HG02852 (cell line): ENCODE data around the gene TBXA2R.
"Not testable (repeated sequence)": the region's sequence is repeated elsewhere in the genome, so short reads cannot be mapped to it uniquely, and the experiment has no call there.

Experiments
- ATAC-seq: cut with Tn5 transposase; IDR thresholded peaks from one replicate; pipeline ENCODE4 v1.9.1; 2021; ENCODE audit warnings: mild to moderate bottlenecking, moderate library complexity; ENCODE audit not compliant: unreplicated experiment

TBXA2R gene

DNA sequence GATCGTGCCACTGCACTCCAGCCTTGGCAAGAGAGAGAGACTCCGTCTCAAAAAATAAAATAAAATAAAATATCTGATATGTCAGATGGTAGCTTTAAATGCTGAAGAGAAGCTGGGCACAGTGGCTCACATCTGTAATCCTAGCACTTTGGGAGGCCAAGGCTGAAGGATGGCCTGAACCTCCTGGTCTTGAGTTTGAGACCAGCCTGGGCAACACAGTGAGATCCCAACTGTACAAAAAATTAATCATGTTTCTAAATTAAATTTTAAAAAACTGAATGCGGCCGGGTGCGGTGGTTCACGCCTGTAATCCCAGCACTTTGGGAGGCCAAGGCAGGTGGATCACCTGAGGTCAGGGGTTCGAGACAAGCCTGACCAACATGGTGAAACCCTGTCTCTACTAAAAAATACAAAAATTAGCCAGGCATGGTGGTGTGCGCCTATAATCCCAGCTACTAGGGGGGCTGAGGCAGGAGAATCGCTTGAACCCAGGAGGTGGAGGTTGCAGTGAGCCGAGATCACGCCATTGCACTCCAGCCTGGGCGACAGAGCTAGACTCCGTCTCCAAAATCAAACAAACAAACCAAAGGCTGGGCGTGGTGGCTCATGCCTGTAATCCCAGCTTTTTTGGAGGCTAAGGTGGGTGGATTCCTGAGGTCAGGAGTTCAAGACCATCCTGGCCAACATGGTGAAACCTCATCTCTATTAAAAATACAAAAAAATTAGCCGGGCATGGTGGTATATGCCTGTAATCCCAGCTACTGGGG lies 22.5 kb downstream of the TBXA2R start:
- not testable (repeated sequence) for ATAC-seq

DNA sequence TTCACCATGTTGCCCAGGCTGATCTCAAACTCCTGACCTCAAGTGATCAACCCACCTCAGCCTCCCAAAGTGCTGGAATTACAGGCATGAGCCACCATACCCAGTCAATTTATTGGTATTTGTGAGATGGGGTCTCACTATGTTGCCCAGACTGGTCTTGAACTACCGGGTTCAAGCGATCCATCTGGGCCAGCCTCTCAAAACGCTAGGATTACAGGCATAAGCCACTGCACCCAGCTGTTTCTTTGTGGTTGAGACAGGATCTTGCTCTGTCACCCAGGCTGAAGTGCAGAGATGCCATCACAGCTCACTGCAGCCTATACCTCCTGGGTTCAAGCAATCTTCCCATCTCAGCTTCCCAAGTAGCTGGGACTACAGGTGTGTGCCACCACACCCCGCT lies 24.9 kb downstream of the TBXA2R start:
- not testable (repeated sequence) for ATAC-seq

- ATAC-seq = no peak
These were observed 26.3 kb downstream of the TBXA2R start for GRCh38 chr19:3580156-3580934.

GRCh38 chr19:3578390-3578789 lies 28.3 kb downstream of the TBXA2R start:
- no peak for ATAC-seq

GRCh38 chr19:3577723-3578344 lies 28.8 kb downstream of the TBXA2R start:
- ATAC-seq = no peak

DNA sequence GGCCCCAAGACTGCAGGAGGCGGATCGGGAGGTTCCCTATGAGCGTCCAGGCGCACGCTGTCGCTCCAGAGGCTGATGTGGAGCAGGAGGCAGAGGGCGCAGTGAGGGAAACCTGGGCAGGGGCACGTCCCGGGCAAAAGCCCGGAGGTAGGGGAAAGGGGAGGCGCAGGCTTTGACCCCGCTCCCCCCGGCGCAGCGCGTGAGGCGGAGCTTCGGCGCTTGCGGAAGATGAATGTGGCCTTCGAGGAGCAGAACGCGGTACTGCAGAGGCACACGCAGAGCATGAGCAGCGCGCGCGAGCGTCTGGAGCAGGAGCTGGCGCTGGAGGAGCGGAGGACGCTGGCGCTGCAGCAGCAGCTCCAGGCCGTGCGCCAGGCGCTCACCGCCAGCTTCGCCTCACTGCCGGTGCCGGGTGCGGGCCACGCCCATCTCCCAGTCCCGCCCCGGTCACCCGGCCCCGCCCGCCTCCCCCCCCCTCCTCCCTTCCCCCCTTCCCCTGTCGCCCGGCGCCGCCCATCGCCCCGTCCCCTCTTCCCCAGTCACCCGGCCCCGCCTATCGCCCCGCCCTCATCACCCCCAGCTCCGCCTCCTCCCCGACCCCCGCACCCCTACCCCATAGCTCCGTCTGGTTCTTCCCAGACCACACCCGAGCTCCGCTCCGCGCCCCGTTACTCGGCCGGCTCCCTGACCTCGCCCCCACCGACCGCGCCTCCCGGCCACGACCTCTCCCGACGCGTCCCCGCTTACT lies 29.8 kb downstream of the TBXA2R start:
- ATAC-seq = no peak

- ATAC-seq = no peak
These were observed 30.6 kb downstream of the TBXA2R start for GRCh38 chr19:3575949-3576673.

GRCh38 chr19:3575260-3575741 lies 31.4 kb downstream of the TBXA2R start:
- no peak for ATAC-seq

DNA sequence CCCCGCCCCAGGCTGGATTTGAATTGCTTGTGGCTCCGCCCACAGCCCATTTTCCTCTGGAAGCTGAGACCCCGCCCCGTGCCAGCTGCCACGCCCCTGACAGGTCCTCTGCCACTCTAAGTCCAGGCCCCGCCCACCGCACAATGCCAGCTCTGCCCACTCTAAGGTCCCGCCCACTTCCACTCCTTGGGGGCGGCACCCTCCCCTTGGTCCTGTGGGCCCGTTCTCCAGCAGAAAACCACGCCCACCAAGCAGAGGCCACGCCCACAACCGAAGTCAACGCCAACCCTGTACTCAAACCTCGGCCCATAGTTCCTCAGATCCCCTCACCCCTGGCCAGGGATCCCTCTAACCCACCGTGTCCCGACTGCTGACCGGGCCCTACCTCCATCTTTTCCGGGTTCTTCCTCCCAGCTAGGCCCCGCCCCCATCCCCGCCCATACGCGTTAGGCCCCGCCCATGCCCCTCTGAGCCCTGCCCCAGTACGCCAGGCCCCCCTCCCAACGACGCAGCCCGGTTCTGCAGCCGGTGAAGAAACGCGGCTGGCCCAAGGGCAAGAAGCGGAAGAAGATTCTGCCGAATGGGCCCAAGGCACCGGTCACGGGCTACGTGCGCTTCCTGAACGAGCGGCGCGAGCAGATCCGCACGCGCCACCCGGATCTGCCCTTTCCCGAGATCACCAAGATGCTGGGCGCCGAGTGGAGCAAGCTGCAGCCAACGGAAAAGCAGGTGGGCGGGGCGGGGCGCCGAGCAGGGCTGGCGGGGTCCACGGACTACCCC lies 32.6 kb downstream of the TBXA2R start:
- no peak for ATAC-seq

DNA sequence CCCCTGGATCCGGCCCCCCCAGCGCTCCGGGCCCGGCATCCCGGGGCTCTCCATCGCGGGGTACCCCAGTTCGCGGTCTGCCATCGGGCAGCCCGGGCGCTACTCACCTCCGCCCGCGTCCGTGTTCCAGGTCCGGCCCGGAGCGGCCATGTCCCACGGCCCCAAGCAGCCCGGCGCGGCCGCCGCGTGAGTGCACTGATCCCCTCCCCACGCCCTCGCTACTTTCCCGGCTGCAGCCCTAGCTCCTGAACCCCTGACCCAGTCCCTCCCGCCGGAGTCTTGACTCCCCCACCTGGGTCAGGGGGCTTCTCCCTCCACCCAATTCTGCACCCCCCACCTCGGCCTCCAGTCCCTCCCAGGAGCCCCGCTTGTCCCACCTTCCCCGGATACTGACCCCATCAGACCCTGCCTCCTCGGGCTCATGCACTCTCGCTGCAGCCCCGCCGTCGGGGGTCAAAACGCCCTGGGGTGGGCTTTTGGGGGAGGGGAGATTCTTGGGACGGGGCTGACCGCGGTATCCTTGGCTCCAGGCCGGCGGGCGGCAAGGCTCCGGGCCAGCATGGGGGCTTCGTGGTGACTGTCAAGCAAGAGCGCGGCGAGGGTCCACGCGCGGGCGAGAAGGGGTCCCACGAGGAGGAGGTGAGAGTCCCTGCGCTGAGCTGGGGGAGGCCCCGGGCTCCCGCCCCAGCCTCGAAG lies 33.4 kb downstream of the TBXA2R start:
- ATAC-seq = peak; percentile 10

- ATAC-seq = peak; percentile 4
These were observed 33.9 kb downstream of the TBXA2R start, which contains the start of gene HMG20B for GRCh38 chr19:3572855-3573161. Gene HMG20B, plus strand, starts transcription at chr19:3572944. Its CDS starts 366 bp downstream, at chr19:3573310.

DNA sequence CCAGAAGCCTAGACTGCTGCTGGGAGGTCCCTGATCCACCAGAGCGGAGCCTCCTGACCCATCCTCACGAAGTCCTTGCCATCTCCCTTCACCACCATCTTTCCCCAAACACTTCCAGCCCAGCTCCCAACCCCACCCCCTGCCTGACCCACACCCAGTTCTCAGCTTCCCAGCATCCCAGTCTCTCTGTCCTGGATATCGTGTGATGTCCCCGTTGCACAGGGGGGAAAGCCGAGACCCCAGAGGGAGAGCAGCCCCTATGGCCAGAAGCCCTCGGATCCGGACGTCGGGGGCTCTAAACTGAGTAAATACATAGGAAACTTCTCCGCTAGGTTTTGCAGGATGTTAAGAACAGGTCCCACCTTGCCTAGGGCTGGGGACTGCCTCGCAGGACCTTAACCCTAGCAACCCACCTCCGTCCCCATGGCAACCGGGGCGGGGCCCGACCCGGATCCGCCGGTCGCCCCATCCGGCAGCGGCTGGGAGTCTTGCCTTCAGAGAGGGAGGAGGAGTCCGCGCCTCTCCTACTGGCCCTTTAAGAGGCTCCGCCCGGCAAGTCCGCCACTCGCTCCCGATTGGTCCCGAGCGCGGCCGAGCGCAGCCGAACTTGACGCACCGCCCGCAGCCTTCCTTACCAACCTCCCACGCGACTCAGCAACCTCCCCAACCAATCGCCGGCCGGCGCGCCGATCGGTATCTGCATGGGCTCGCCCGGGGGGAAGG lies 34.4 kb downstream of the TBXA2R start:
- peak; percentile 88 for ATAC-seq

DNA sequence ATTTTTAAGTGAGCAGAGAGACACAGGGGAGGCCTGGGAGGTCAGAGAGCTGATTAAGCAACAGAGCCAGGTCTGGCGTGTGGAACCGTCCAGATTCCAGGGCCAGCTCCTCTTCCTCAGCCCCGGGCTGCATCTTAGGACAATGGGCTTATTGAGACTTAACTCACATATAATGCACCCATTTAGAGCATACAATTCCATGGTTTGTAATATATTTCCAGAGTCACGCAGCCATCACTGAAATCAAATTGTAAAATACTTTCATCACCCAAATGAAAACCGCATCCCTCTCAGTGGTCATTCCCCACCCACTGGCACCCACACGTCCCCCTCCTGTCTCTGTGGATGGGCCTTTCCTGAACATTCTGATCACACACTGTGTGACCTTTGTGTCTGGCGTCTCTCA lies 36.1 kb downstream of the TBXA2R start:
- ATAC-seq = no peak

- not testable (repeated sequence) for ATAC-seq
These were observed 36.6 kb downstream of the TBXA2R start for GRCh38 chr19:3570042-3570441.

GRCh38 chr19:3565139-3565538 lies 41.5 kb downstream of the TBXA2R start:
- no peak for ATAC-seq

- no peak for ATAC-seq
These were observed 42.8 kb downstream of the TBXA2R start for GRCh38 chr19:3563709-3564524.

- peak; percentile 81 for ATAC-seq
These were observed 49.0 kb downstream of the TBXA2R start, which contains the start of gene MFSD12 for GRCh38 chr19:3557461-3558248. Gene MFSD12, minus strand, starts transcription at chr19:3557586. Its CDS starts 183 bp downstream, at chr19:3557403.
